ENCODE data around the gene NRP1.

Gene NRP1

GRCh38 chr10:33190406-33190805, 144.1 kb downstream of the NRP1 start:
- TF ChIP-seq CTCF (IDR thresholded peaks at IDR 0.05; ENCODE audit: insufficient read depth, low read depth, low read length, missing control alignments) = no peak
- H3K4me3 ChIP-seq (ENCODE audit: low read length) = no peak overlapping the region
- DNase-seq (ENCODE audit: low read depth) = no peak

- no peak overlapping the region for H3K4me3 ChIP-seq (ENCODE audit: low read length)
- no peak for DNase-seq (ENCODE audit: low read depth)
- no peak for TF ChIP-seq CTCF (IDR thresholded peaks at IDR 0.05; ENCODE audit: insufficient read depth, low read depth, low read length, missing control alignments)
Measured at GRCh38 chr10:33189808-33190207, 144.7 kb downstream of the NRP1 start.

GRCh38 chr10:33189363-33189762, 145.1 kb downstream of the NRP1 start:
- no peak overlapping the region for H3K4me3 ChIP-seq (ENCODE audit: low read length)
- no peak for TF ChIP-seq CTCF (IDR thresholded peaks at IDR 0.05; ENCODE audit: insufficient read depth, low read depth, low read length, missing control alignments)
- no peak for DNase-seq (ENCODE audit: low read depth)

GRCh38 chr10:33187427-33187999, 147.0 kb downstream of the NRP1 start:
- no peak for TF ChIP-seq CTCF (IDR thresholded peaks at IDR 0.05; ENCODE audit: insufficient read depth, low read depth, low read length, missing control alignments)
- H3K4me3 ChIP-seq (ENCODE audit: low read length) = no peak overlapping the region
- DNase-seq (ENCODE audit: low read depth) = no peak

GRCh38 chr10:33186150-33186549, 148.3 kb downstream of the NRP1 start:
- TF ChIP-seq CTCF (IDR thresholded peaks at IDR 0.05; ENCODE audit: insufficient read depth, low read depth, low read length, missing control alignments) = no peak
- no peak overlapping the region for H3K4me3 ChIP-seq (ENCODE audit: low read length)
- no peak for DNase-seq (ENCODE audit: low read depth)

- no peak for TF ChIP-seq CTCF (IDR thresholded peaks at IDR 0.05; ENCODE audit: insufficient read depth, low read depth, low read length, missing control alignments)
- peak; percentile 45 for DNase-seq (ENCODE audit: low read depth)
- no peak overlapping the region for H3K4me3 ChIP-seq (ENCODE audit: low read length)
Measured at GRCh38 chr10:33183655-33184054, 150.8 kb downstream of the NRP1 start.

- DNase-seq (ENCODE audit: low read depth) = no peak
- H3K4me3 ChIP-seq (ENCODE audit: low read length) = no peak overlapping the region
- TF ChIP-seq CTCF (IDR thresholded peaks at IDR 0.05; ENCODE audit: insufficient read depth, low read depth, low read length, missing control alignments) = no peak
Measured at GRCh38 chr10:33180921-33181320, 153.5 kb downstream of the NRP1 start.
